Measurements from ENCODE around the gene SLC37A1.

Gene SLC37A1

GRCh38 chr21:42474043-42474831, 39.4 kb upstream of the SLC37A1 start:
- TF ChIP-seq CTCF (conservative IDR thresholded peaks at IDR 0.05) = no peak; the same call in 1 of the 2 replicates
- H3K27ac ChIP-seq = peak overlapping the region; percentile 17; the same call in 1 of the 2 replicates

GRCh38 chr21:42475036-42475435, 38.6 kb upstream of the SLC37A1 start:
- no peak for TF ChIP-seq CTCF (conservative IDR thresholded peaks at IDR 0.05)
- no peak overlapping the region for H3K27ac ChIP-seq

GRCh38 chr21:42475526-42476387, 37.9 kb upstream of the SLC37A1 start:
- no peak for TF ChIP-seq CTCF (conservative IDR thresholded peaks at IDR 0.05)
- no peak overlapping the region for H3K27ac ChIP-seq

GRCh38 chr21:42476388-42477331, 37.0 kb upstream of the SLC37A1 start:
- no peak overlapping the region for H3K27ac ChIP-seq
- no peak for TF ChIP-seq CTCF (conservative IDR thresholded peaks at IDR 0.05)

GRCh38 chr21:42478504-42478903, 35.1 kb upstream of the SLC37A1 start:
- TF ChIP-seq CTCF (conservative IDR thresholded peaks at IDR 0.05) = no peak

GRCh38 chr21:42479582-42479981, 34.1 kb upstream of the SLC37A1 start:
- no peak for TF ChIP-seq CTCF (conservative IDR thresholded peaks at IDR 0.05)
- no peak overlapping the region for H3K27ac ChIP-seq

More at GRCh38 chr21:42478504-42478903, 35.1 kb upstream of the SLC37A1 start:
- no peak overlapping the region for H3K27ac ChIP-seq
